ENCODE results near the gene LIMA1.

The LIMA1 gene

GRCh38 chr12:50195832-50196231, 87.5 kb downstream of the LIMA1 start:
- no peaks in the 10 kb centered on the region for H3K9me3 ChIP-seq (ENCODE audit: control insufficient read depth in 1 of 2, low read length in 2 of 2)
- H3K27ac ChIP-seq (ENCODE audit: low read length) = no peak overlapping the region
- no peak overlapping the region for H3K4me3 ChIP-seq (ENCODE audit: low read depth in 1 of 2, low read length in 2 of 2)
- H3K27me3 ChIP-seq (ENCODE audit: low read depth, low read length) = no peaks in the 10 kb centered on the region
- no peaks in the 10 kb centered on the region for H3K4me1 ChIP-seq (ENCODE audit: control insufficient read depth in 1 of 2, insufficient read depth in 2 of 2, low read length in 2 of 2)
- H3K36me3 ChIP-seq (ENCODE audit: control insufficient read depth in 1 of 2, insufficient read depth in 2 of 2, low read length in 2 of 2) = peaks cover 34 to 39% of the 10 kb centered on the region in 2 donors

GRCh38 chr12:50192908-50193307, 90.4 kb downstream of the LIMA1 start:
- Histone ChIP-seq H3K9me3 (ENCODE audit: control insufficient read depth in 1 of 2, low read length in 2 of 2) (no peaks in the 10 kb centered on the region), H3K27ac (ENCODE audit: low read length) (no peak overlapping the region), H3K4me3 (ENCODE audit: low read depth in 1 of 2, low read length in 2 of 2) (no peak overlapping the region), H3K27me3 (ENCODE audit: low read depth, low read length) (no peaks in the 10 kb centered on the region), H3K36me3 (ENCODE audit: control insufficient read depth in 1 of 2, insufficient read depth in 2 of 2, low read length in 2 of 2) (peaks cover 17 to 33% of the 10 kb centered on the region in 2 donors), H3K4me1 (ENCODE audit: control insufficient read depth in 1 of 2, insufficient read depth in 2 of 2, low read length in 2 of 2) (peaks cover 5 to 7% of the 10 kb centered on the region in 2 donors)

- Histone ChIP-seq H3K4me1 (ENCODE audit: control insufficient read depth in 1 of 2, insufficient read depth in 2 of 2, low read length in 2 of 2) (peaks cover 5 to 7% of the 10 kb centered on the region in 2 donors), H3K9me3 (ENCODE audit: control insufficient read depth in 1 of 2, low read length in 2 of 2) (no peaks in the 10 kb centered on the region), H3K27me3 (ENCODE audit: low read depth, low read length) (no peaks in the 10 kb centered on the region), H3K36me3 (ENCODE audit: control insufficient read depth in 1 of 2, insufficient read depth in 2 of 2, low read length in 2 of 2) (peaks cover 15 to 37% of the 10 kb centered on the region in 2 donors), H3K27ac (ENCODE audit: low read length) (no peak overlapping the region), H3K4me3 (ENCODE audit: low read depth in 1 of 2, low read length in 2 of 2) (no peak overlapping the region)
These were observed 91.1 kb downstream of the LIMA1 start for GRCh38 chr12:50192236-50192635.

GRCh38 chr12:50190859-50191258, 92.5 kb downstream of the LIMA1 start:
- Histone ChIP-seq H3K4me3 (ENCODE audit: low read depth in 1 of 2, low read length in 2 of 2) (no peak overlapping the region), H3K27ac (ENCODE audit: low read length) (no peak overlapping the region), H3K36me3 (ENCODE audit: control insufficient read depth in 1 of 2, insufficient read depth in 2 of 2, low read length in 2 of 2) (peaks cover 16 to 34% of the 10 kb centered on the region in 2 donors), H3K27me3 (ENCODE audit: low read depth, low read length) (no peaks in the 10 kb centered on the region), H3K9me3 (ENCODE audit: control insufficient read depth in 1 of 2, low read length in 2 of 2) (no peaks in the 10 kb centered on the region), H3K4me1 (ENCODE audit: control insufficient read depth in 1 of 2, insufficient read depth in 2 of 2, low read length in 2 of 2) (peaks cover 5 to 7% of the 10 kb centered on the region in 2 donors)

GRCh38 chr12:50188875-50189575, 94.3 kb downstream of the LIMA1 start:
- Histone ChIP-seq H3K4me3 (ENCODE audit: low read depth in 1 of 2, low read length in 2 of 2) (no peak overlapping the region), H3K9me3 (ENCODE audit: control insufficient read depth in 1 of 2, low read length in 2 of 2) (no peaks in the 10 kb centered on the region), H3K27me3 (ENCODE audit: low read depth, low read length) (no peaks in the 10 kb centered on the region), H3K27ac (ENCODE audit: low read length) (no peak overlapping the region), H3K36me3 (ENCODE audit: control insufficient read depth in 1 of 2, insufficient read depth in 2 of 2, low read length in 2 of 2) (peaks cover 11 to 30% of the 10 kb centered on the region in 2 donors), H3K4me1 (ENCODE audit: control insufficient read depth in 1 of 2, insufficient read depth in 2 of 2, low read length in 2 of 2) (peaks cover 5 to 7% of the 10 kb centered on the region in 2 donors)

GRCh38 chr12:50188241-50188781, 95.0 kb downstream of the LIMA1 start:
- Histone ChIP-seq H3K27ac (ENCODE audit: low read length) (peak overlapping the region; percentile 35), H3K36me3 (ENCODE audit: control insufficient read depth in 1 of 2, insufficient read depth in 2 of 2, low read length in 2 of 2) (peaks cover 11 to 30% of the 10 kb centered on the region in 2 donors)

GRCh38 chr12:50187084-50187900, 96.0 kb downstream of the LIMA1 start:
- Histone ChIP-seq H3K4me1 (ENCODE audit: control insufficient read depth in 1 of 2, insufficient read depth in 2 of 2, low read length in 2 of 2) (peaks cover 5 to 7% of the 10 kb centered on the region in 2 donors), H3K36me3 (ENCODE audit: control insufficient read depth in 1 of 2, insufficient read depth in 2 of 2, low read length in 2 of 2) (peaks cover 5 to 28% of the 10 kb centered on the region in 2 donors), H3K27ac (ENCODE audit: low read length) (no peak overlapping the region), H3K27me3 (ENCODE audit: low read depth, low read length) (no peaks in the 10 kb centered on the region), H3K9me3 (ENCODE audit: control insufficient read depth in 1 of 2, low read length in 2 of 2) (no peaks in the 10 kb centered on the region), H3K4me3 (ENCODE audit: low read depth in 1 of 2, low read length in 2 of 2) (no peak overlapping the region)

More at GRCh38 chr12:50188241-50188781, 95.0 kb downstream of the LIMA1 start:
- no peaks in the 10 kb centered on the region for H3K9me3 ChIP-seq (ENCODE audit: control insufficient read depth in 1 of 2, low read length in 2 of 2)
- peaks cover 5 to 7% of the 10 kb centered on the region in 2 donors for H3K4me1 ChIP-seq (ENCODE audit: control insufficient read depth in 1 of 2, insufficient read depth in 2 of 2, low read length in 2 of 2)
- no peaks in the 10 kb centered on the region for H3K27me3 ChIP-seq (ENCODE audit: low read depth, low read length)
- H3K4me3 ChIP-seq (ENCODE audit: low read depth in 1 of 2, low read length in 2 of 2) = no peak overlapping the region

GRCh38 chr12:50186681-50187080, 96.6 kb downstream of the LIMA1 start:
- Histone ChIP-seq H3K27me3 (ENCODE audit: low read depth, low read length) (no peaks in the 10 kb centered on the region), H3K9me3 (ENCODE audit: control insufficient read depth in 1 of 2, low read length in 2 of 2) (no peaks in the 10 kb centered on the region), H3K27ac (ENCODE audit: low read length) (no peak overlapping the region), H3K4me1 (ENCODE audit: control insufficient read depth in 1 of 2, insufficient read depth in 2 of 2, low read length in 2 of 2) (peaks cover 5 to 7% of the 10 kb centered on the region in 2 donors), H3K36me3 (ENCODE audit: control insufficient read depth in 1 of 2, insufficient read depth in 2 of 2, low read length in 2 of 2) (peaks cover 6 to 30% of the 10 kb centered on the region in 2 donors), H3K4me3 (ENCODE audit: low read depth in 1 of 2, low read length in 2 of 2) (no peak overlapping the region)

GRCh38 chr12:50185970-50186663, 97.2 kb downstream of the LIMA1 start:
- no peaks in the 10 kb centered on the region for H3K9me3 ChIP-seq (ENCODE audit: control insufficient read depth in 1 of 2, low read length in 2 of 2)
- peaks cover 5 to 7% of the 10 kb centered on the region in 2 donors for H3K4me1 ChIP-seq (ENCODE audit: control insufficient read depth in 1 of 2, insufficient read depth in 2 of 2, low read length in 2 of 2)
- no peaks in the 10 kb centered on the region for H3K27me3 ChIP-seq (ENCODE audit: low read depth, low read length)
- H3K27ac ChIP-seq (ENCODE audit: low read length) = no peak overlapping the region
- H3K36me3 ChIP-seq (ENCODE audit: control insufficient read depth in 1 of 2, insufficient read depth in 2 of 2, low read length in 2 of 2) = peaks cover 12 to 30% of the 10 kb centered on the region in 2 donors
- no peak overlapping the region for H3K4me3 ChIP-seq (ENCODE audit: low read depth in 1 of 2, low read length in 2 of 2)

- Histone ChIP-seq H3K27me3 (ENCODE audit: low read depth, low read length) (no peaks in the 10 kb centered on the region), H3K36me3 (ENCODE audit: control insufficient read depth in 1 of 2, insufficient read depth in 2 of 2, low read length in 2 of 2) (peaks cover 14 to 27% of the 10 kb centered on the region in 2 donors), H3K4me3 (ENCODE audit: low read depth in 1 of 2, low read length in 2 of 2) (no peak overlapping the region), H3K27ac (ENCODE audit: low read length) (no peak overlapping the region), H3K4me1 (ENCODE audit: control insufficient read depth in 1 of 2, insufficient read depth in 2 of 2, low read length in 2 of 2) (peaks cover 5 to 7% of the 10 kb centered on the region in 2 donors), H3K9me3 (ENCODE audit: control insufficient read depth in 1 of 2, low read length in 2 of 2) (no peaks in the 10 kb centered on the region)
These were observed 97.9 kb downstream of the LIMA1 start for GRCh38 chr12:50185301-50185895.
